Stimulated activated CD8-positive, alpha-beta memory T cell treated with anti-CD3 and anti-CD28 coated beads, Interleukin-4, amount 100 ng/mL, for 48 hours (primary cell): Measurements from ENCODE around the gene PRKCE.

Experiments
- DNase-seq: peaks from one replicate; pipeline ENCODE4 v3.0.0-alpha.2; 2020

Gene PRKCE

GRCh38 chr2:46142546-46143428, 491.3 kb downstream of the PRKCE start:
- no peak for DNase-seq

- DNase-seq, result no peak
These were observed 492.1 kb downstream of the PRKCE start for GRCh38 chr2:46143429-46144132.

DNA sequence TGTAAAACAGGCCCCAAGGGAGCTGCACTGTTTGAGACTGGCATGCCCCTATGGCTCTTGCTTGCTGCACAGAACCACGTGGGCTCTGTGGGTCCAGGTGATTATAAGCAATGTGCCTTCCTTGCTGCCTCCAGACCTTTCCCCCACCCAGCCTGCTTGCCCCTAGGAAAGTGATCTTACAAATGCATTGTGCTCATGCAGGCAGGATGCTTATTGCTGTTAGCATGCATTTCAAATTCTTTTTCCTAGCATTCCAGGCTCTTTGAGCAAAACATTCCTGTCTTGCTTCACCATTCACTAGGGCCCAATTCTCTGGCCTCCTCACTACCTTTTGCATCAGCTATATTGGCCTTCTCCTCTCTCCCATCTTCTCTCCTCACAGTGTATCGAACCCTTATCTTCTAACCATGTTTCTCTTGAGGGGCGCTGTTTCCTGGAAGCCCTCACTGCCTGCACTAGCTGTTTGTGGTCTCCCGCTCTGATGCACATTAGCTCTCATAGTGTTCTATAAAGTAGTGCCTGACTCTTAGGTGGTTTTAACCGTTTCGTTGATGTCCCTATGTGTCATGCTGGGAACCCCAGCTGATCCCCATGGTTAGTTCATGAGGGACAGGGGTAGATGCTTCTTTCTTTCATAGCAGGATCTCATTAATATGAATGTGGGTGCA, 492.8 kb downstream of the PRKCE start:
- peak; percentile 63 for DNase-seq

DNA sequence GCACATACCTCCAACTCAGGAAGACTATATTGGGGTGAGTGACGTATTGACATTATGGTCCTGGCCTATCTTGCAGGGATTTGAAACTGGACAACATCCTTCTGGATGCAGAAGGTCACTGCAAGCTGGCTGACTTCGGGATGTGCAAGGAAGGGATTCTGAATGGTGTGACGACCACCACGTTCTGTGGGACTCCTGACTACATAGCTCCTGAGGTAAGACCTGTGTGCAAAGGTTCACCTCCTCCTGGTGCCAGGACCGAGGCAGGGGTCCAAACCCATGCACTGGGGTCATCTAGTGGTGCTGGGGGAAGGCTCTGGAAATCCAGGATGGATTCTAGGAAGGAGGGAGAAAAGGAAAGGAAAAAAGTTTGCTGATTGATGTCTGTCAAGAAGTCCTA, 493.5 kb downstream of the PRKCE start:
- no peak for DNase-seq

- no peak for DNase-seq
These were observed 494.4 kb downstream of the PRKCE start for GRCh38 chr2:46145840-46146239.

- DNase-seq, result no peak
These were observed 495.5 kb downstream of the PRKCE start for GRCh38 chr2:46146866-46147502.

- no peak for DNase-seq
These were observed 496.3 kb downstream of the PRKCE start for GRCh38 chr2:46147626-46148368.

GRCh38 chr2:46148369-46148736, 496.9 kb downstream of the PRKCE start:
- DNase-seq, result no peak

DNA sequence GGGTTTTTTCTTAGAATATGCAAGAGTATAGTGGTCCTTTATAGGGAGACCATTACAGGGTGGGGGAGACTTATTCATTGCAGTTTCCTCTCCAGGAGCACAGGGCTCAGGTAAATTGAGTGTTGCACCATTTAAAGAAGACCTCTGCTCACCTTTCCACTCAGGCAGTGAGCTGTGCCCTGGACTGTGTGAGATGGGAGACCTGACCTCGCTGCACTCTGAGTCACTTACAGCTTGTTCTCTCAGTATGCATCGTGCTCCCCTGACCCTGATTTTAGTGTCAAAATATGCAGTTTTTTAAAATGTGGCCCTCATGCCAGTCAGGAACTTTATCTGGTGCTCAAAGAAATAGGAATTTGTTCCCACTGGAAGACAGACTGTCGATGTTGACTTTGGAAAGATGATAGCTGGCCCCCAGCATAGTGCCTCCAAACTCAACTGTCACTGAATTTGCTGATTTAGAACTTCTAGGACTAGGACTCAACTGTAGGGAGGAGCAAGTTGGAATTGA, 499.0 kb downstream of the PRKCE start:
- no peak for DNase-seq

DNA sequence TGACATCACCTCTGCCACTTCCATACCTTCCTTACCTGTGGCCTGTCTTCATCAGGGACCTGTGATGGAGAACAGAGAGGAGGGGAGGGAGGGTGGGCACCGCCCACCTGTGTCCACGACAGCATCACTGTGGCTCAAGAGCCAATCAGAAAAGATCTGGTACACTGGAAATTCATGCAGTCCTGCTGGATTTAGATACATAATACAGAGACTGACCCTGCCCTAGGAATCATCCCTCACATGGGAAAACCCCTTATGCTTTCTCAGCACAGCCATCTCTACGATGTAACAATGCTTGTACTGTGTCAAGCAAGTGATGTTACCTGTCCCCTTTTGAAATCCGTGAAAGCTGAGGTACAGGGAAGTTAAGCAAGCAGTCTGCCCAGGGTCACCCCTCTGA, 500.1 kb downstream of the PRKCE start:
- DNase-seq, result no peak

- DNase-seq, result no peak
These were observed 502.7 kb downstream of the PRKCE start for GRCh38 chr2:46153996-46154753.

- DNase-seq, result no peak
These were observed 505.8 kb downstream of the PRKCE start for GRCh38 chr2:46157072-46157965.

DNA sequence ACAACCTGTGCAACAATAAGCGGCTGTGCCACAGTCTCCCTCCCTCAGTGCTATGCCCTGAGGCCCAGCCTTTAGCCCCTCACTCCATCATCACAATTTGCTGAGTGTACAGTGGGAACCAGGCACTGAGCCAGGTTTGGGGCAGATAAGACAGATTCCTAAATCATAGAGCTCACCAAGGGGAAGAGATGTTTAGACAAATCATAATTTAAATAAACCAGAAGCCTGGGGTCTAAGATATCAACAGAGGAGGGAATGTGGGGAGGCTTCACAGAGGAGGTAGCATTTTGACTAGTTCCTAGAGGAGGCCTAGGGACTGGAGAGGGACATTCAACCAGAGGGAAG, 506.5 kb downstream of the PRKCE start:
- DNase-seq, result no peak

DNA sequence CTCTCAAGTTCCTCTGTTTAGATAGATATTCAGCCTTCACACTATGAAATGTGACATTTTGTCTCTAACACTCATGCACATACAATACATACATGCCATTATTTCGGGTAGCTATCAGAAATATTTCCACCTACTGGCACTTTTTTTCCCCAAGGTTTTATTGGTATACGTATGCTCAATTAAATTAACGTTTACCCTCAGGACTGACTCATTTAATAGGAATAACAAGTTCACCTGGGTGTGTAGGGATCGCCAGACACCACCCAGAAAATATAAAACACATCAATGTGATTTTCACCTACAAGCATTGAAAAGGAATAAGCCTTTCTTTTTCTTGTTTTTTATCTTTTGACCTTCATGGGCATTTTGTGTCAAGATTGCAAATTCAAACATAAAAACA, 507.2 kb downstream of the PRKCE start:
- no peak for DNase-seq

DNA sequence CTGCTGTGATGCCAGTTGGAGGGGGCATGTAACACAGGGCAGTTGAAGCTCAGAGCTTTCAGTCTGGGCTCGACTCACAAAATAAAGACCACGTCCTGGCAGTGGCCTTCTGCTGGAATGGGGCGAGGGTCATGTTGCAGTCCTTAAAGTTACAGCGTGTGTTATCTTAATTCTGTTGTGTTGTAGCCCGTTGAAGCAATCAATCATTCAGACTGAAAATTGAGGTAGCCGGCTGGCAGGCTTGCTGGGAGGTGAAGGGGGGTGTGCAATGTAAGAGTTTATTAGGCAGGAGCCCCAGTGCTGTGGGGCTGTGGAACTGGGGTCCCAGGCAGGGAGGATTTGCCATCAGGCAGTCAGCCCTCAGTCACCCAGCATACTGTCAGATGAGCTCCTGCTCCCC, 508.9 kb downstream of the PRKCE start:
- DNase-seq, result no peak

DNA sequence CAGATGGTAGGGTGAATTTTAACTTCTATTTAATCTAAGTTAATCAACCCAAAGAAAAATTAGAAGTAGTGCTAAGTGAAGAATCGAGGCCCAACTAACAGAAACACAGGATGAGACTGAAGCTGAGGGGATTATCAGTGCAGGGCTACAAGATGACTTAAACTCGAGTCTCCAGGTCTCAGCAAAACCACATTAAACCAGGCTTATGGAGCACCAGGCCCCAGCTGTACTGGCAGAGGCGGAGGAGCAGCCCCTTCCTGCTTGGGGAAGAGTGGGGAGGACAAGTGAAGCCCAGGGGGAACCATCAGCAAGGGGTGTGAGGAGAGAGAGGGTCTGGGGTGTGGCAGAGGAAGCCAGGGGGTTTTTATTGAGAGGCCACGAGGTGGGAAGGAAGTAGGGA, 509.8 kb downstream of the PRKCE start:
- DNase-seq, result no peak

DNA sequence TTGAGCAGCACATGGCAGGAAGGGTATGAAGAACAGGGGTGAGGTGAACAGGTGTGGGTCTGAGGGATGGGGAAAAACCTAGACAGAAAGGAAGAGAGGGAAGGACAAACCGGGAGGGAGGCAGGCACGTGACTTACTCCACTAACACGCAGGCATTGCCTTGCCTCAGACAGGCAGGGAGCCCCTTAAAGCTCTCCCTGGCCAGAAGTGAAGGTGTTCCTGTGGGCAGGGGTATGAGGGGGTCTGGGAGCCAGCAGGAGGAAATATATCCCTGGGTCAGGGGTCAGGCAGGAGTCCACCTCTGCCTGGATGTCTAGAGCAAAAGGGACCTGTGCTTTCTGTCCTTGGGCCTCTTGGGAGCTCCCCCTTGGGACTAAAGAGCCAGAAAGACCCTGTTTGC, 510.4 kb downstream of the PRKCE start:
- no peak for DNase-seq

GRCh38 chr2:46162329-46163097, 511.0 kb downstream of the PRKCE start:
- DNase-seq, result no peak

GRCh38 chr2:46163098-46163430, 511.6 kb downstream of the PRKCE start:
- no peak for DNase-seq
